Neural cell (in vitro differentiated cells): ENCODE measurements around the gene CACNA2D1. TPM values are rescaled to one million over a fixed set of nuclear protein-coding genes. Genes with fewer than 3 reads are reported as not detected.
A peak's percentile ranks its signal among the peaks of the same experiment; 100 is the strongest.

Experiments
- H2AFZ ChIP-seq: fragments of 200-600, 300-800 bp; sonication (generic), shearing (Covaris generic); 2 replicates; pipeline ENCODE4 v1.6.0; 2014; ENCODE audit warnings: low read depth, mild to moderate bottlenecking, antibody characterized with exemption, low read length, moderate library complexity
- H3F3A ChIP-seq: fragments of 200-600 bp; shearing (Covaris generic); 2 replicates; pipeline ENCODE4 v1.6.1; 2016; ENCODE audit warnings: mild to moderate bottlenecking, moderate library complexity, mixed read lengths, antibody characterized with exemption, low read length; ENCODE audit not compliant: insufficient read depth, poor library complexity, severe bottlenecking
- H3K27ac ChIP-seq: fragments of 200-600, 300-800 bp; sonication (generic), shearing (Covaris generic); 2 replicates; pipeline ENCODE4 v1.5.1; 2014; ENCODE audit warnings: mild to moderate bottlenecking, low read length, moderate library complexity
- H3K27me3 ChIP-seq: fragments of 300-800, 200-600 bp; sonication (generic), shearing (Covaris generic); 2 replicates; pipeline ENCODE4 v1.6.0; 2014; ENCODE audit warnings: mild to moderate bottlenecking, low read depth, low read length, moderate library complexity; ENCODE audit not compliant: insufficient read depth
- H3K36me3 ChIP-seq: fragments of 300-800, 200-600 bp; sonication (generic), shearing (Covaris generic); 2 replicates; pipeline ENCODE4 v1.5.1; 2014; ENCODE audit warnings: mild to moderate bottlenecking, antibody characterized with exemption, low read length, moderate library complexity; ENCODE audit not compliant: insufficient read depth
- H3K4me2 ChIP-seq: fragments of 300-800, 200-600 bp; sonication (generic), shearing (Covaris generic); 2 replicates; pipeline ENCODE4 v1.6.0; 2014; ENCODE audit warnings: mild to moderate bottlenecking, low read length
- H3K4me3 ChIP-seq: fragments of 300-800, 200-600 bp; sonication (generic), shearing (Covaris generic); 2 replicates; pipeline ENCODE4 v1.5.1; 2014; ENCODE audit warnings: mild to moderate bottlenecking, low read length, moderate library complexity
- H3K79me2 ChIP-seq: fragments of 200-600 bp; shearing (Covaris generic); replicated peaks from 2 replicates; pipeline ENCODE4 v1.6.0; 2014; ENCODE audit warnings: mild to moderate bottlenecking, low read length, moderate library complexity; ENCODE audit not compliant: insufficient read depth
- H3K9ac ChIP-seq: fragments of 300-800, 200-600 bp; sonication (generic), shearing (Covaris generic); 2 replicates; pipeline ENCODE4 v1.6.1; 2016; ENCODE audit warnings: mild to moderate bottlenecking, low read length, mixed read lengths
- H3K9me2 ChIP-seq: fragments of 200-600 bp; shearing (Covaris generic); 2 replicates; pipeline ENCODE4 v1.6.1; 2016; ENCODE audit warnings: mild to moderate bottlenecking, low read length, mixed read lengths; ENCODE audit not compliant: insufficient read depth
- H3K9me3 ChIP-seq: fragments of 200-600, 300-800 bp; sonication (generic), shearing (Covaris generic); 2 replicates; pipeline ENCODE4 v1.6.1; 2016; ENCODE audit warnings: mild to moderate bottlenecking, mixed run types, low read length, moderate library complexity, mixed read lengths
- H4K20me1 ChIP-seq: fragments of 200-600 bp; shearing (Covaris generic); 2 replicates; pipeline ENCODE4 v1.6.1; 2016; ENCODE audit warnings: mild to moderate bottlenecking, mixed run types; ENCODE audit not compliant: insufficient read depth
- CTCF ChIP-seq: fragments of 450-650 bp; IDR thresholded peaks from 2 replicates; pipeline ENCODE4 v1.5.1; 2014; ENCODE audit warnings: antibody characterized with exemption, mild to moderate bottlenecking, moderate library complexity; ENCODE audit not compliant: poor library complexity, severe bottlenecking
- EP300 ChIP-seq: fragments of 450-650 bp; conservative IDR thresholded peaks from 2 replicates; pipeline ENCODE4 v1.6.1; 2014; ENCODE audit warnings: antibody characterized with exemption, mild to moderate bottlenecking, moderate library complexity; ENCODE audit not compliant: poor library complexity, severe bottlenecking
- EZH2 ChIP-seq: fragments of 200-600, 300-800 bp; shearing (Covaris generic), sonication (generic); IDR thresholded peaks from 2 replicates; pipeline ENCODE4 v1.6.1; 2014; ENCODE audit warnings: antibody characterized with exemption, low read length, borderline replicate concordance, mild to moderate bottlenecking; ENCODE audit not compliant: insufficient read depth, poor library complexity, severe bottlenecking
- MXI1 ChIP-seq: fragments of 450-650 bp; conservative IDR thresholded peaks from 2 replicates; pipeline ENCODE4 v1.6.1; 2014; ENCODE audit warnings: antibody characterized with exemption, mild to moderate bottlenecking; ENCODE audit not compliant: poor library complexity, severe bottlenecking
- POLR2AphosphoS5 ChIP-seq: IDR thresholded peaks from 2 replicates; pipeline ENCODE4 v1.6.1; 2012
- RAD21 ChIP-seq: fragments of 450-650 bp; conservative IDR thresholded peaks from 2 replicates; pipeline ENCODE4 v1.6.1; 2014; ENCODE audit warnings: antibody characterized with exemption, mild to moderate bottlenecking, moderate library complexity
- REST ChIP-seq: IDR thresholded peaks from 2 replicates; pipeline ENCODE4 v1.6.1; 2012; ENCODE audit warnings: borderline replicate concordance
- SMC3 ChIP-seq: fragments of 450-650 bp; conservative IDR thresholded peaks from 2 replicates; pipeline ENCODE4 v1.6.1; 2014; ENCODE audit warnings: antibody characterized with exemption, mild to moderate bottlenecking, moderate library complexity; ENCODE audit not compliant: poor library complexity
- TAF1 ChIP-seq: IDR thresholded peaks from 2 replicates; pipeline ENCODE4 v1.6.1; 2012; ENCODE audit warnings: low read depth
- polyA plus RNA-seq: library from polyadenylated mRNA; depleted of rRNA; stranded (reverse); fragments of >200 nt; gene quantifications from 2 replicates; pipeline ENCODE4 v1.2.3, GENCODE V29; 2014

Gene CACNA2D1
- polyA plus RNA-seq, 1 donor from 2014 or later: 7.0 TPM

DNA sequence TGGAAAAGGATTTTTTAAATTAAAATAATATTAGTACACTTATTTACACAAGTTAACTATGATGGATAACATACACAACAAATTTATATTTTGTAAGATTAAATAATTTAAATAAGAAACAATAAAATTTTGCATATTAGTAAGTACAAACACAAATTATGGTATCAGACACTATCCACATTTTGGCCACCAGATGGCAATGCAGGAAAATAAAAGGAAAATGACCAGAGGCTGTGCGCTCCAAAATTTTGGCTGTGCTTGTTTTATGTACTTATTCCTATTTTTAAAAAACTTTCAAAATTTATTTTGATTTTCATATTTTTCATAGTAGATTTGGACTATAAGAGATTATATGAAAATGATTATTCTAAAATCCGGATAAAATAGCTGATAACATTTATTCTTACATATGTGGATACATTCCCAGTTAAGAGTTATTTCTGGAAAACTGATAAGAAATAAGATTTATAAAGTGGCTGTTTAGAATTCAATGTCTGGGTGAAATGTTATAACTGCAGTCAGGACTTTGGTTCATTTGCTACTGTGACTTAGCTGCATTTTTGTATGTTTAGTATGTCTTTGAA is 399.0 kb downstream of the CACNA2D1 start:
- no peaks in the 10 kb centered on the region for H3K36me3 ChIP-seq
- H2AFZ ChIP-seq: no peak overlapping the region
- H3K27me3 ChIP-seq: no peaks in the 10 kb centered on the region
- no peaks in the 10 kb centered on the region for H3F3A ChIP-seq
- no peaks in the 10 kb centered on the region for H3K79me2 ChIP-seq
- no peak overlapping the region for H3K4me2 ChIP-seq
- no peaks in the 10 kb centered on the region for H4K20me1 ChIP-seq
- H3K27ac ChIP-seq: no peak overlapping the region
- peak; percentile 78 for TF ChIP-seq CTCF
- no peak for TF ChIP-seq REST
- peak; percentile 90 for TF ChIP-seq RAD21
- no peak for TF ChIP-seq EP300
- no peak for TF ChIP-seq MXI1
- TF ChIP-seq EZH2: no peak
- TF ChIP-seq TAF1: no peak
- TF ChIP-seq SMC3: peak; percentile 95
- TF ChIP-seq POLR2AphosphoS5: no peak
- no peak overlapping the region for H3K4me3 ChIP-seq
- H3K9ac ChIP-seq: no peak overlapping the region
- no peaks in the 10 kb centered on the region for H3K9me3 ChIP-seq
- no peaks in the 10 kb centered on the region for H3K9me2 ChIP-seq

DNA sequence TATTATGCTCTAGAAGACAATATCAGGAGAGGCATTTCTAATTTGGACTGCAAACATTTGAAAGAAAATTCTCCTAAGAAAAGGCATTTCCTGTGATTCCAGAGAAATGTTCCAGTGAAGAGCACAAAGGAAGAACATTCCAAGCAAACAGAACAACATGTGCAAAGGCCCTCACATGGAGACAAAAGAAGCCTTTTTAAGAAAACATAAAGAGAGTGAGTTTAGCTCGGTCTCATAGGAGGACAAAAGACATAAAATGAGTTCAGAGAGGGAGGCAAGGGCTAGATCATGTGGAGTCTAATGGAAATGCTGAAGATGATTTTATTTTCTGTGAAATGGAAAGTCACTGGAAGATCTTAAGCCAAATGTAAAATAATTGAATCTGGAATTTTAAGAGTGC is 404.0 kb downstream of the CACNA2D1 start:
- H3K4me3 ChIP-seq: no peak overlapping the region
- H3K27me3 ChIP-seq: no peaks in the 10 kb centered on the region
- no peak overlapping the region for H3K9ac ChIP-seq
- no peaks in the 10 kb centered on the region for H3F3A ChIP-seq
- H2AFZ ChIP-seq: no peak overlapping the region
- TF ChIP-seq MXI1 (no peak), REST (no peak), TAF1 (no peak), EZH2 (no peak), CTCF (no peak), EP300 (no peak), RAD21 (no peak), POLR2AphosphoS5 (no peak), SMC3 (no peak)
- no peaks in the 10 kb centered on the region for H3K9me2 ChIP-seq
- no peaks in the 10 kb centered on the region for H3K79me2 ChIP-seq
- H3K36me3 ChIP-seq: no peaks in the 10 kb centered on the region
- no peak overlapping the region for H3K4me2 ChIP-seq
- H3K9me3 ChIP-seq: no peaks in the 10 kb centered on the region
- no peaks in the 10 kb centered on the region for H4K20me1 ChIP-seq
- no peak overlapping the region for H3K27ac ChIP-seq
